Astrocyte of the spinal cord (primary cell): ENCODE data around the gene MARCHF6.
A peak's percentile ranks its signal among the peaks of the same experiment; 100 is the strongest.

Experiments
- DNase-seq: peaks from one replicate; pipeline ENCODE4 v3.0.0; 2011; ENCODE audit warnings: low read depth, low spot score
- H3K4me3 ChIP-seq: 2 replicates; pipeline ENCODE4 v1.5.1; 2011; ENCODE audit warnings: low read depth, mild to moderate bottlenecking, low read length, moderate library complexity
- in situ Hi-C: cut with HindIII; loops from 2 replicates; pipeline ENCODE4 v1.10.0; 2017; ENCODE audit warnings: low sequenced_read_pairs
- TF ChIP-seq, protein P1 (sequence below): IDR thresholded peaks from 2 replicates; pipeline ENCODE4 v1.5.1; 2012; ENCODE audit warnings: low read depth, mild to moderate bottlenecking, low read length, inconsistent platforms

MARCHF6 gene

DNA sequence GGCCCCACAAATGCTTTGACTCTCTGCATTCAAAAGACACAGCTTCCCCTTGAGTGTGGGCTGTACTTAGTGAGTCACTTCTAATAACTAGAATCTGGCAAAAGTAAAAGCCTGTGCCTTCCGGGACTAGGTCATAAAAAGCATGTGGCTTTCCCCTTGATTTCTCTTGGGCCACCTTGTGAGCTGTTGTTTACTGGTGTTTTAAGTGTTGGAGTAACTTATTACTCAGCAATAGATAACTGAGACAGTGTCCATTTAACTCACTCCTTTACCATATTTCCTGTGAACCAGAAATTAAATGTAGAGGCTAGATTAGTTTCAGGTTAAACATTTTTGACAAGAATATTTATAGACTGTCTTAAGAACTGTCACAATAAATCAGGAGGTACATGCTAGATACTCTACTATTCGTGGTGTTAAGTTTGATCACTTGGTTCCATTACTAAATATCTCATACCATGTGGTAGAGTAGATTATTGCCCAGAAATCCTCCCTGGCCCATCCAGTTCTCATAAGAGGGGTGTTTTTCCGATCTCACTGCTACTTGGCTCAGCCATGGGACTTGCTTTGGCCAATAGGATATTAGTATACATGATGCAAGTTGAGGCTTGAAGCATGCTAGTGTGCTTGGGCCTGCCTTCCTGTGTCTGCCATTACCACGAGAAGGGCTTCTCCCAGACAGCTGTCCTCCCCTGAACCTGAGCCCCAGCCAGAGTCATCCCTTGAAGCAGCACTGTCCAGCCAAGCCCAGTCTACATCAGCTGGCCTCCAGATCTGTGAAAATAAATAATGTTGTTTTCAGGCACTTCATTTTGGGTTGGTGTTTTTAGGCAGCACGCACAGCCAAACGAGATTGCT, 35.4 kb upstream of the MARCHF6 start:
- TF ChIP-seq, protein P1, sequence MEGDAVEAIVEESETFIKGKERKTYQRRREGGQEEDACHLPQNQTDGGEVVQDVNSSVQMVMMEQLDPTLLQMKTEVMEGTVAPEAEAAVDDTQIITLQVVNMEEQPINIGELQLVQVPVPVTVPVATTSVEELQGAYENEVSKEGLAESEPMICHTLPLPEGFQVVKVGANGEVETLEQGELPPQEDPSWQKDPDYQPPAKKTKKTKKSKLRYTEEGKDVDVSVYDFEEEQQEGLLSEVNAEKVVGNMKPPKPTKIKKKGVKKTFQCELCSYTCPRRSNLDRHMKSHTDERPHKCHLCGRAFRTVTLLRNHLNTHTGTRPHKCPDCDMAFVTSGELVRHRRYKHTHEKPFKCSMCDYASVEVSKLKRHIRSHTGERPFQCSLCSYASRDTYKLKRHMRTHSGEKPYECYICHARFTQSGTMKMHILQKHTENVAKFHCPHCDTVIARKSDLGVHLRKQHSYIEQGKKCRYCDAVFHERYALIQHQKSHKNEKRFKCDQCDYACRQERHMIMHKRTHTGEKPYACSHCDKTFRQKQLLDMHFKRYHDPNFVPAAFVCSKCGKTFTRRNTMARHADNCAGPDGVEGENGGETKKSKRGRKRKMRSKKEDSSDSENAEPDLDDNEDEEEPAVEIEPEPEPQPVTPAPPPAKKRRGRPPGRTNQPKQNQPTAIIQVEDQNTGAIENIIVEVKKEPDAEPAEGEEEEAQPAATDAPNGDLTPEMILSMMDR: no peak
- H3K4me3 ChIP-seq: no peak overlapping the region
- DNase-seq: peak; percentile 20
- in situ Hi-C loops: no loop called here

DNA sequence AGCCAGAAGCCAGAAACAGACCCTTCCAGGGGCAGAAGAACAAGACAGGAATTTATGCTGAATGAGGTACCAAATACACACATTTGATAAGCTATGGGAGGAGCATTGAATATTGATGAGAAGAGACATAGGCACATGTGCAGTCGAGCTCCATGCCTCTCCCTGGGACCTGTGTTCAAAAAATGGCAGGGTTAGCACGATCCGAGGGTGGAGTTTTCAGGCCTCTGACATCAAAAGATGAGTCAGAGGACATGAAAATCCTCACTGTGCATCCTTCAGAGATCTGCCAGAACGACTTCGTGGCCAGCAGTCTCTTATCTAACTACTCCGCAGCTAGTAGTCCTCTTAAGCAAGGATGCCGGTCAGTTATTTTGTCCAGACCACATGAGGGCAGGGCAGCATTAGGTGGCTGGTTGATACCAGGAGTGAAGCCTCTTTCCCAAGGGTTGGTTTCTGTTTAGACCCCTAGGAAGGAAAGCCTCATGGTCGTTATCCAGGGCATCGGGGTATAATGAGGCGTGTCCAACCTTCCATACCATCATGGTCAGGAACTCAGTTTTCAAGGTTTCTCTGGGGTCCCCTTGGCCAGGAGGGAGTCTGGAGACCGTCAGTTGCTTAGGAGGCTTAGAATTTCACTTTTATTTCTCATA, 34.2 kb upstream of the MARCHF6 start:
- H3K4me3 ChIP-seq: no peak overlapping the region
- DNase-seq: peak; percentile 19
- in situ Hi-C loops: no loop called here
- TF ChIP-seq, protein P1: no peak

DNA sequence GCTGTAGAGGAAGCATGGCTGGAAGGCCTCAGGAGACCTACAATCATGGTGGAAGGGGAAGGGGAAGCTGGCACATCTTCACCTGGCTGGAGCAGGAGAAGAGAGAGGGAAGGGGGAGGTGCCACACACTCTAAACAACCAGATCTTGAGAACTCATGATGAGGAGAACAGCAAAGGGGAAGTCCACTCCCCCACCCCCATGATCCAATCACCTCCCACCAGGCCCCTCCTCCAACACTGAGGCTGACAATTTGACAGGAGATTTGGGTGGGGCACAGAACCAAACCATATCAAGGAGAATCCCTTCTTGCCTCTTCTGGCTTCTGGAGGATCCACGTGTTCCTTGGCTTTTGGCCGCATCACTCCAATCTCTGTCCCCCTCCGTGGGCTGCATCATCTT, 32.7 kb upstream of the MARCHF6 start:
- TF ChIP-seq, protein P1: no peak
- H3K4me3 ChIP-seq: no peak overlapping the region
- in situ Hi-C loops: no loop called here
- DNase-seq: no peak

DNA sequence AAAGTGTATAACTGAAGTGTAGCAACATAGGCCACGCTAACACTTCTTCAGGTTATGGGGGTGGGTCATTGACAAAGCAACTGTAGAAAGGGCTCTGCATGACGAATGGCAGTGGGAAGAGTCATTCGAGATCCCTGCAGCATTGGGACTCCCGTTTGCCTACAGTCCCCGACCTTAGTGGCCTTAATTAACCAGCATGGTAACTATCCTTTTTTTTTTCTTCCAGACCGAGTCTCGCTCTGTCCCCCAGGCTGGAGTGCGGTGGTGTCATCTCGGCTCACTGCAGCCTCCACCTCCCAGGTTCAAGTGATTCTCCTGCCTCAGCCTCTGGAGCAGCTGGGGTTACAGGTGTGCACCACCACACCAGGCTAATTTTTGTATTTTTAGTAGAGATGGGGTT, 31.6 kb upstream of the MARCHF6 start:
- in situ Hi-C loops: no loop called here
- TF ChIP-seq, protein P1: no peak

DNA sequence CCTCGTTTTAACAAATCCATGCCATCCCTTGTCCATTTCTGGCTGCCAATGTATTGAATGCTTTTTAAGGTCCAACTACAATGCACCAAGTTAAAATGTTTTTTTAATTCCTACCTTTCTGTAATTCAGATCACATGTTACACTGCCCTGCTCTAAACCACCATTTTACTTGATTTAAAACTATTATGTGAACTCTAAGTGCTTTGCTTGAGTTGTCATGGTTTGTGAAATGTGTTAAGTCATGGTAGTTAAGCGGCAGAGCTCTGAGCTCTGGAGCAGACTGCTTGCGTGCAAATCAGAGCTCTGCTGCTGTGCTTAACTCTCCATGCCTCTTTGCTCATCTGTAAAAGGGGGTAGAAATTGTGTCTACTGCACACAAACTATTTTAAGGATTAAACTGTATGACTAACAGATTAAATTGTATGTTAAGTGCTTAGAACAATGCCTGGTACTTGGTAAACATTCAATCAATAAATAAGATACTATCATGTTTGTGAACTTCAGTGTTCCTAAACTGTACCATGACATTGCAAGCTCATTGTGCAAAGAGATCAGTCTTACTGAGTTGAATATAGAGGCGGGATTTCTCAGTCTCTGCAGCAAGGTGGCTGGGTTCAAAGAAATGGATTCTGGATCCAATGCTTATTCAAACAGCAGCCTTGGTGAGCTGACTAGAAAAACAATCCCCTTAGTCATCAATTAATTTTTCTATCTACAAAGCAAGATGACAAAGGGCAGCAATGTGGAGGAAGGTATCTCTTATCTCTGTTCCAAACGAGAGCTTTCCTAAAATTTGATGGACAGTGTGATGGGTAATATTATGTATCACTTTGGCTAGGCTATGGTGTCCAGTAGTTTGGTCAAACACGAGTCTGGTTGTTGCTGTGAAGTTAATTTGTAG, 29.7 kb upstream of the MARCHF6 start:
- in situ Hi-C loops: no loop called here

More for the DNA sequence above, 31.6 kb upstream of the MARCHF6 start:
- no peak overlapping the region for H3K4me3 ChIP-seq
- DNase-seq: no peak

More for the DNA sequence above, 29.7 kb upstream of the MARCHF6 start:
- no peak overlapping the region for H3K4me3 ChIP-seq
- TF ChIP-seq, protein P1: no peak
- peak; percentile 50 for DNase-seq
